ENCODE measurements around the gene SEMA3C.

Gene SEMA3C

GRCh38 chr7:80847895-80848294, 71.0 kb downstream of the SEMA3C start:
- no peak for DNase-seq

- DNase-seq: no peak
Measured at GRCh38 chr7:80847027-80847426, 71.8 kb downstream of the SEMA3C start.

GRCh38 chr7:80844916-80845315, 73.9 kb downstream of the SEMA3C start:
- no peak for DNase-seq

- no peak for DNase-seq
Measured at GRCh38 chr7:80843018-80843677, 75.7 kb downstream of the SEMA3C start.

- DNase-seq: no peak
Measured at GRCh38 chr7:80842022-80842790, 76.6 kb downstream of the SEMA3C start.

DNA sequence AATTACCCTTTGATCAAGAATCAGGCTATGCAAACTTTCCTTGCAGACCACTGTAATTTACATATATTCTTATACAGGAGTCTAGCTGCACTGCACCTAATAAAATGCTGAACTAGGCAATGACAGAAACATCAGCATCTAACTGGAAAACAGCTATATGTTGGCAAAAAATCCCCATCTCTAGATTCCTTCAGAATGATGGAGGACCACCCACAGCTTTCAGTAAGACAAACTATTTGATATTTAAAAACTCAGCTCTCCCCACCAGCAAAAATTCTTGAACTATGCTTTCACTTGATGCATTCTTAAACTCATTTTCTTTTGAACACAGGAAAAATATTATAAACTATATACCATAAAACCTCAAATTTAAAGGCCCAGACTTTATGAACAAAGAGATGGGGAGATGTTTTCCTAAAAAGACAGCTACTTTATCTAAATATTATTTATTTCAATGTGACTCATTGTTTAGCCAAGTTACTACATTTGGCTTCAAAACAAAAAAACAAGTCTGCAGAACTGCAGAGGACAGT, 77.4 kb downstream of the SEMA3C start:
- no peak for DNase-seq

GRCh38 chr7:80840681-80841080, 78.2 kb downstream of the SEMA3C start:
- DNase-seq: no peak

DNA sequence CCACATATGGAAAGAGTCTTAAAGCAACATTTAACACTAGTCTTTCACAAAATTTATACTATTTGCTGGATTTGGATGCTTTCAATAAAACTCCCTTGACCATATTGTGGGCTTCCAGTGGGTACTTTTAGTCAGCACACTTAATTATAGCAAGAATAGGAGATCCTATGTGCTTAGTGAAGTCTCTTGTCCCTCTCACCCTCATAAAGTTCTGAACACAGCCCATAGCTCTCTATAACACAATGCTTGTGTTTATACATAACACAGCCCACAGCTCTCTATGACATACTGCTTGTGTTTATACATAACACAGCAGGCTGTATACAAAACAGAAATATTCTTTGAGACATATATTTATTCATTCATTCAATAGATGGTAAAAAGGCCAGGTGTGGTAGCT, 79.0 kb downstream of the SEMA3C start:
- no peak for DNase-seq

DNA sequence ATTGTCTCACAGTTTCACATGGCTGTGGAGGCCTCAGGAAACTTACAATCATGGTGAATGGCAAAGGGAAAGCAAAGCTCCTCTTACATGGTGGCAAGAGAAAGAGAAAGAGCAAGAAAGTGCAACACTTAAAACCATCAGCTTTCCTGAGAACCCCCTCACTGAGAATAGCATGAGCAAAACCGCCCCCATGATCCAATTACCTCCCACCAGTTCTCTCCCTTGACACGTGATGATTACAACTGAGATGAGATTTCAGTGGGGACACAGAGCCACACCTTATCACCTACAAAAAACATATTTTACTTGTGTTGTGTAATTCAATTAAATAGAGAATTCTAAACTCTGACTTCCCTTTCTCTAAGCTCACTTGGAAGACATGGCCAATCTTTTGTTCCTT, 80.2 kb downstream of the SEMA3C start:
- DNase-seq: no peak

GRCh38 chr7:80837345-80837744, 81.5 kb downstream of the SEMA3C start:
- no peak for DNase-seq

- DNase-seq: no peak
Measured at GRCh38 chr7:80835251-80835650, 83.6 kb downstream of the SEMA3C start.

GRCh38 chr7:80833289-80834268, 85.3 kb downstream of the SEMA3C start:
- no peak for DNase-seq

GRCh38 chr7:80832006-80832405, 86.8 kb downstream of the SEMA3C start:
- DNase-seq: no peak

DNA sequence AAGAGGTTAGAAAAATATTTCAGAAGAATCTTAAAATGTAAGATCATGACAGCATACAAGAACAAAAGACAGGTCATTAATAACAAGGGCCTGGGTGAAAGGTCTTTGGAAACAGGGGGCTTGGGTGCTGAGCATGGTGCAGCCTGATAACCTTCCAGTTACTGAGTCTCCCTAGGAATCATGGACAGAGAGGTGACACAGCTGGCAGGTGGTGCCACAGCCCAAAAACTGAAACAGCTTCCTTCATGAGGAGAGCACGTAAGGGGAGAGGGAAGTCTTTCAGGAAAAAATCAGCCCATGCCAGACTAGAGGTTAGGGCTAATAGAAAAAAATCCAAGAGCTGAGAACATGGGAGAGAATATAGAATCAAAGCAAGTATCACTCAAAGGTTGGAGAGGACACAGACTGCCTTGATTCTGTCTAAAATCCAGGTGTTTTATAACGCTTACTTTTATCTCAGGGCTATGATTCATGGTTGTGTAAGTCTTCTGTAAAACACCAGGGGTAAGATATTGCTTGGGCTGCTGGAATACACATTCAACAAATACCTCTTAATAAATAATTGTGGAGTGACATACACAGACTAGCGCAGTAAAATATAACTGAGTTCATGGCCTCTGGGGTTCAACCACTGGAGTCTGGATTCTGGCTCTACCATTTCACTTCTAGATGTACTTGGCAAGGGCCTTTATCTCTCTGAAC, 88.1 kb downstream of the SEMA3C start:
- DNase-seq: no peak

GRCh38 chr7:80830010-80830409, 88.8 kb downstream of the SEMA3C start:
- no peak for DNase-seq

- no peak for DNase-seq
Measured at GRCh38 chr7:80829527-80829926, 89.3 kb downstream of the SEMA3C start.

DNA sequence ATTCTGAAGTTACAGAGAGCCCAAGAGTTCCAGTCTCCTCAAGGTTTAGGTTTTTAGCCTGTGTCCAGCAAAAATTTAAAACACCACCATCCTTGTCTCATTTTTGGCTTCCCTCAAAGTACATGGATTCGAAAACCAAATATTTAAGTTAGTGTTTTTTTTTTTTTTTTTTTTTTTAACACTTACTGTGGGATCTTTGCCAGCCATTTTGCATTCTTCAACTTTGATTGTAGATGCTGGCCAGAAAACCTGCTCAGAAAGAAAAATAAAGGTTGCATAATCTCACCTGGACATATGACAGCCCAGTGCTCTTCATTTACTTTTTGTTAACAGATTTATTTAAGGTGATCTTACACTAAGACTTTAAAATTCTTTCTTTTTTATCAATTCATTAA, 91.6 kb downstream of the SEMA3C start:
- no peak for DNase-seq

- DNase-seq: no peak
Measured at GRCh38 chr7:80826520-80827238, 92.2 kb downstream of the SEMA3C start.

DNA sequence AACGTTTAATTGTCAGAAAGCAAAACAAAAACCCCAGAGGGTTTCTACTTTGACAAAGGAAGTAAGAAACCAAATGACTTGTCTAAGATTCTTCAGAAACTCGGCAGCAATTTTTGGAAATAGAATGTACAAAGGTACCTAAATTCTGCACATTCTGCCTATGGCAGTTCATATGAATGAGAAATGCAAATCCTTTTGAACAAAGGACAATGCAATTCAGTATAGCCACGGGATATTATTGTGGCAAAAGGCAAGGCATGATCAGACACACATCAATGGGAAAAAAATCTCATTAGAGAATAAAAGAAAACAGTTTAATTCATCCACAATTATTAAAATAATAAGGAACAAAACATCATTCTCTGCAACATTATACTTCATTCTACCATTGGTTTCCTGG, 93.4 kb downstream of the SEMA3C start:
- DNase-seq: no peak

DNA sequence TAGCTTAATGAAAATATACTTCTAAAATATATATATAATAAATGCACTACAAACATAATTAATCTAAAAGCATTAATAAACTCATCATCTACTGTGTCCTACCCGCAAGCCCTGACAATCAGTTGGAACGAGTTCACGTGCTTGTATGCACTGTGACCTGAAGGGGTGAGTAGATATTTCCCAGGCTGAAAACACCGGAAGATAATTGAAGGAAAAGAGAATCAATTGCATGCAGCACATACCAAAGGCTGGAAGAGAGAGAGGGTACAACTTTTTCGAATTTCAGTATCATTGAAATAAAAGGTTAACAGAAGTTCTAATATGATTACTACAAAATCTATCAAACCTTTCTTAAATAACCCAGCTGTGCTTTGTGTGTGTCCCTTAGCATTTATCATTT, 94.6 kb downstream of the SEMA3C start:
- DNase-seq: no peak

- DNase-seq: no peak
Measured at GRCh38 chr7:80823057-80823456, 95.8 kb downstream of the SEMA3C start.

- DNase-seq: no peak
Measured at GRCh38 chr7:80821771-80822319, 97.0 kb downstream of the SEMA3C start.

Data from NCI-H1694 treated with DMSO at 0.1 percent for 48 hours (cell line).